GM21737 (cell line): Measurements from ENCODE around the gene FSTL5.

Experiments used
- ATAC-seq: cut with Tn5 transposase; IDR thresholded peaks from one replicate; pipeline ENCODE4 v1.9.1; 2021; ENCODE audit warnings: mild to moderate bottlenecking, moderate library complexity; ENCODE audit not compliant: unreplicated experiment

The FSTL5 gene

DNA sequence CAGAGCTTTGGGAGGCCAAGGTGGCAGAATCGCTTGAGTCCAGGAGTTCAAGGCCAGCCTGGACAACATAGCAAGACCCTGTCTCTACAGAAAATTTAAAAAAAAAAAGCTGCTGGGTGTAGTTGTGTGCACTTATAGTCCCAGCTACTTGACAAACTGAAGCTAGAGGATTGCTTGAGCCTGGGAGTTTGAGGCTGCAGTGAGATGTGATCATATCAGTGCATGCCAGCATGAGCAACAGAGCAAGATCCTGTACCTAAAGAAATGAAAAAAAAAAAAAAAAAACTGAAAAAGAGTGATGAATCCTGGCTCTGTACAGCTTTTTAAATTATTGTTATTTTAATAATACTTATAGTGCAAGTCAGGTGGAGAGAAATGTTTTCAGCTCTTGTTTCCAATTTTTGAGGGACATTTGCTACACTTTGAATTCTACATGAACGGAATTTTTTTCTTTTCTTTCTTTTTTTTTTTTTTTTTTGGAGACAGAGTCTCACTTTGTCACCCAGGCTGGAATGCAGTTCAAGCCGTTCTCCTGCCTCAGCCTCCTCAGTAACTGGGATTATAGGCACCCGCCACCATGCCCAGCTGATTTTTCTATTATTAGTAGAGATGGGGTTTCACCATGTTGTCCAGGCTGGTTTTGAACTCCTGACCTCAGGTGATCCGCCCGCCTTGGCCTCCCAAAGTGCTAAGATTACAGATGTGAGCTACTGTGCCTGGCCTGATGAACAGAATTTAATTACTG lies 215.6 kb downstream of the FSTL5 start:
- no peak for ATAC-seq

DNA sequence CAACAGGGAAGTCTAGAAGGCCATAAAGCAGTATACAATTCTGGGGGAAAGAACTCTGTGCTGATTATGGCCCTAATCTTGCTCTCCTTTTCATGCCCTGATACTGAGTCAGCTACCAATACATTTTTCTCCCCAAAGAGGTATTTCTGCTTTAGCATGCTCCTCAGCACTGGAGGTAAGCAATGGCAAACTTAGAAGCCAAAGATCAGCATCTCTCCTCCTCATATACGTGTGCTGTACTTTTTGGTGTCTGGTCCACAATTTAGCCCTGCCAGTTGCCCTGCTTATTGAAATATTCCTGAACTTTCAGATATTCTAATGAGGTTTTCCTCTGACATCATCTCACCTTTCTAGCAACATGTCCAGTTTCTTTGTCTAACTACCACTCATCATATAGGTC lies 226.2 kb downstream of the FSTL5 start:
- no peak for ATAC-seq

DNA sequence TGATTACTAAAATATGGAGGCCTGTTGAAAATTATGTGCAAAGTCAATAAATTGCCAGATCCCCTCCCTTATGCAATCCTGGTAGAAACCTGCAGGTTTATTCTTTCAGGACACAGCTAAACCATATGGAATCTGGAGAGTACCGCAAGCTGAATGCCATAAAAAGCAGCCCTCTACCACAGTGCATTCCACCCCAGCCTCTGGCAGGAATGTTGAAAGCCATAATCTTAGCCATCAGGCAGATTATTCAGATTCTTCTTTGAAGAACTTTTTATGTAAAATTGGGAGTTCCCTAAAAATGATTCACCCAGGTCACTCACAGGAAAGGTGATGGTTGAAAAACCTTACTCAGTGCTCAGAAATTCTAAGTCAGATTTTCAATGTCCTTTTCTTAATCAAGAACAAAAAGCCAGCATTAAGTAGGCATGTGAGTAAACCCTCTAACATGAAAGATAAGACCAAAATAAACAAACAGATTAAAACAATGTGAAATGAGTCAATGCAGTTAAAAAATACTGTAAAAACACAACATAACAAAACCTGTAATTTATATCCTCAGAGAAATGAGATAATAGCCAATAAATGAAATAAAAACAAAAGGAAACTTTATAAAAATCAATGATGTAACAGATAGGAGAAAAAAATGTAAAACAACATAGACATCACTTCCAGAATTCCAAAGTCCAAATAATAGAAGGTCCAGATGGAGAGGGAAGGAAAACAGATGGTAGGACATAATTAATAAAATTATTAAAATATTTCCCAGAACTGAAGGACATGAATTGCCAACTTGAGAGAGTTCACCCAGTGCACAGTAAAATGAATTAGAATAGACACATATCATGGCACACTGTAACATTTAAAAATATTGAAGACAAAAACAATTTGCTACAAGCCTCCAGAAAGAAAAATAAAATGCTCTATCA lies 226.9 kb downstream of the FSTL5 start:
- no peak for ATAC-seq

DNA sequence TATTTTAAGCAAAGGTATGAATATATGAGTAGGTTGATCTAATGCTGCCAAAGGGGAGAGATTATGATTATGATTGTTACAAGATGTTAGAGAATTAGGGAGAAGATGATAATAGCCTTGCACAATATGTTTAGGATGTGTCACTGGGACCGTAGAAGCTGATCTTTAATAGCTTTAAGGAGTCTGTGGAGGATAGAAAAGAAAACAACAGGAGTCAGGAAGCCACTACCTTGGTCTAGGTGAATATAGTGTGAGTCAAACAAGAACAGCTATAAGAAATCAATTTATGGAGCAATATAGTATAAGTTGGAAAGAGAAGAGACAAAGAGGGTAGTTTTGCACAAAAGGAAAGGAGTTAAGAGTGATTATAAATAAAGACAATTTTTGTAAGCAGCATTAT lies 232.7 kb downstream of the FSTL5 start:
- ATAC-seq: no peak

DNA sequence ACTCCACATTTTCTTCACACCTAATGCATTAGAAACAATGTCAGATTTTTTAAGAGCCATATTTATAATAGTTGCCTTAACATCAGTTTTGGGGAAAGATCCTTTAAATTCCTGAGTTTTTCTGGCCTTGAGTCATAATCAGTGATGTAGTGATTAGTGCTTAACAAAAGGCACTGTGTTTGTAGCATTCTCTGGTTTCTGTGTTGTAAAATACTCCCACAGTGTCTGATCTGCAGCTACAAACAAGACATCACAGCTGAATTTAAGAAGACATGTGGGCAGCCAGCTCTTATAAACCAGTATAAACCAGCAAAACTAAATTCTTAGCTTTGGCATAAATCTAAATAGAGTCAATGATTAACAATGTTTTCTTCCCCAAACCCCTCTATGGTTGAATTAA lies 233.8 kb downstream of the FSTL5 start:
- ATAC-seq: no peak

DNA sequence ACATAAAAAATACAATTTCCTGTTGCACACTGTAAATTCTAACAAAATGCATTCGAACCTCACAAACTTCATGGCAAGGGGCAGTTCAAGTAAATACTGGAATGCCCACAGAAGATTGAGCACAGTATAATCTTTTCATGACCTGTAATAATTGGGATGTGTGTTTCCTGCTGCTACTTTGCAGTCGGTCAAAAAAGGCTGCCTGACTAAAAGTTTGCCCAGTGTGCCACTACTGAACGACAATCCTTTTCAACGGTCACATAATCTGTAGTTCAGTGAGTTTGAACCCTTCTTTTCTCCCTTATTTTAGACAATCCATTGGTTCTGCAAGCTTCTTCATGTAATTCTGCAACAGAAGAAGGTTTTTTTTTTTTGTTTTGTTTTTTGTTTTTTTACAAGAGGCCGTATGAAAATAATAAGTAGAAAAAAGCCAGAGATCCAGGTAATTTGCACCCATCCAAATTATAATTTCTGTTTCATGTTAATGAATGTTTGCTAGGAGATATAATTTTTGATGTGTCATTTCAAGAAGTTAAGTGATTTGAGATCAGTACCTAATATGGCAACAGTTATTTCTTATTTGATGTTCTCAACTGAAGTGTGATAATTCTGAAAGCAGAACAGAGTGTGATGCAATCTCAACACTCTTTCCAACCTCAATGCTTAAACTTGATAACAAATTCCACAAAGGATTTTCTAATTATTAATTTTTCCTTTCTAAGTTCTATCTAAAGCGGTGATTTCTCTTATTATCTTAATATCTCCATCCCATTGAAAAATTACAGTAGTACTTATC lies 237.6 kb downstream of the FSTL5 start:
- no peak for ATAC-seq

DNA sequence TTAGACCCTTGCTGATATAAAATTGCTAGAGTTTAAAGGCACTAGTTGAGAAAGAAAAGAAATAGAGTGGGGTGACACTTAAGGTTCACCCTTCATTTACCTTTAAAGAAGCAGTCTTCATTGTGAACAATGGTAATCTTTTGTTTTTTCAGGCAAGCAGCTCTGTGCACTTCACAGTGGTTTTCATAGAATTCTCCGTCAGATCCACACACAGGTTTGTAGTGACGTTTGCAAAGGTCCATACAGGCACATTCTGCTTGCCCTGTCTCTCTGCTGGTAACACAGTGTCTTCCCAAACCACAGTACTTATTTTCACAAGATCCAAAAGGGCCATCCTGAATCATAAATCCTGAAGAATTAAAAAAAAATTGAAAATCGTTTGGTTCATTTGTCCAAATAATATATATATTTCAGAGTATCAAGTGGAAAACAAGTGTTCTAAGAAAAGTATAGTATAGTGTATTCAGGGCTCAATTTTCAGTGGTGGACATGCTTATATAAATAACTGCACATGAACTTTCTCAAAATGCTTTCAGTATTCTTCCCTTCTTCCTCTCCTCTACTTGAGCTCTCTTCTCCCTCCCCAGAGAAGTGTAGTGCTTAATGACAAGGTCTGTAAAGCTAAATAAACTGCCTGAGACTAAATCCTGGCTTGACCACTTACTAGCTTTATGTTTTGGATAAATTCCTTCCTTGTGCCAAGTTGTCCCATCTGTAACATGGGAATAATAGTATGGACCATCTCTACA lies 243.3 kb downstream of the FSTL5 start:
- ATAC-seq: no peak

DNA sequence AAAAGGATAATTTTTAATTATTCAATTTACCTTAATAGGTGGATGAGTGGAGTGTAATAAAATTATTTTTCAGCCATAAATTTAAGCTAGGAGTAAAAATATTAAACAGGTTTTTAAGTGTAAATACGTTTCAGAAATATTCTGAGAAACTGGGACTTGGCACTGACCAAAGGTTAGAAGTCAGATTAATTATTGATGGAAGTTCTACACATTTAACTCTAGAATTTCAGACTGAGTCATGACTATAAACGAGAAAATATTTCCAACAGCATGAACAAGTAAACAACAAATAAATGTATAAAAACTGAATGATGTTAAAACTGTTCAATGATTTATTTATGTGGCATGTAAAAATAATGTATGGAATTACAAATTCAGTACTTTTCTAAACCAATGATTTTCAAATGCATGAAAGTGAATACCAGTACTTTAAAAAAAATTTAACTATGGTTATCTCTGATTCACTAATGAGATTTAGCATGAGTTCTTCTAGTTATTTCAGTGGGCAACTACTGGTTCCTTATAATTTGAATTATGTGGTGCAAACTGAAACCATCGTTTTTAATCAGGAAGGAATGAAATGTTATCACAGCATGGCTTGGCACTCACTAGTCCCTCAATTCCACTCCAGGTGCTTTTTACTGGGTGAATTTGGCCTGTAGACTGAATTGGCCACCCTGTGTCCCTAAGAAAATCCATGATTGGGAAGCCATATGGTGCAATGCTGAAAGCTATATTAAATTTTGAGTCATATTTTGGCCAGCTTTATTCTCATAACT lies 244.2 kb downstream of the FSTL5 start:
- ATAC-seq: no peak

DNA sequence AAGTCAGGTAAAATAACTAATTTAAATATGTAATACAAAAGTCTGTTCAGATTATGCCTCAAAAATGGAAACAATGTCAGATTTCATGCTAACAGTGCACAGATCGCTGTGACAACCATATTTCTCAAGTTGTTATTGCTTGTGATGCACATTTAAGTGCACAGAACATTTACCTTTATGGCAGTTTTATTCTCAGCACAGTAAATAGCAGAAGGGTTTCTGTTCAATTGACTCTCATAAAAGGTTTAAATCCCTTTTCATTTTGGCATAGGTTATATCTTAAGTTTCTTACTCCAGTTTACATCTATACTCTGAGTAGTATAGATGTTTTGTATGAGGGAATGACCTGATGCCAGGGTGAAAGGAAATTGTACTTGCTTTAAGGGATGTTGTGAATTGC lies 247.8 kb downstream of the FSTL5 start:
- ATAC-seq: no peak

DNA sequence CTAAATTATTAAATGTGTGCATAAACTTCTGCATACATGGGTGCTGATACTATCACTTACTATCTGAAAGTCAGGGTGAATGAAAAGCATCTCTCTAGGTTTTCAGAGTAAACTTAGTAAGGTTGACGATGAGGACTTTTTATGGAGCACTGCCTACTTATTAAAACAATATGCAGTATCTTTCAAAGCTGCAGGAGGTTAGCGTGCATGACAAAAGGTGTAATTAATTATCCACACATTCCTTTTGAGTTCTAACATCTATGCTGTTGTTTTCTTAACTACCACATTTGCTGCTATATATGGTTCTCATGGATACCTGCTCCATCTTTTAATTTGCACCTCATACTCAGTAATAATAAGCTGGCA lies 256.2 kb downstream of the FSTL5 start:
- ATAC-seq: no peak

DNA sequence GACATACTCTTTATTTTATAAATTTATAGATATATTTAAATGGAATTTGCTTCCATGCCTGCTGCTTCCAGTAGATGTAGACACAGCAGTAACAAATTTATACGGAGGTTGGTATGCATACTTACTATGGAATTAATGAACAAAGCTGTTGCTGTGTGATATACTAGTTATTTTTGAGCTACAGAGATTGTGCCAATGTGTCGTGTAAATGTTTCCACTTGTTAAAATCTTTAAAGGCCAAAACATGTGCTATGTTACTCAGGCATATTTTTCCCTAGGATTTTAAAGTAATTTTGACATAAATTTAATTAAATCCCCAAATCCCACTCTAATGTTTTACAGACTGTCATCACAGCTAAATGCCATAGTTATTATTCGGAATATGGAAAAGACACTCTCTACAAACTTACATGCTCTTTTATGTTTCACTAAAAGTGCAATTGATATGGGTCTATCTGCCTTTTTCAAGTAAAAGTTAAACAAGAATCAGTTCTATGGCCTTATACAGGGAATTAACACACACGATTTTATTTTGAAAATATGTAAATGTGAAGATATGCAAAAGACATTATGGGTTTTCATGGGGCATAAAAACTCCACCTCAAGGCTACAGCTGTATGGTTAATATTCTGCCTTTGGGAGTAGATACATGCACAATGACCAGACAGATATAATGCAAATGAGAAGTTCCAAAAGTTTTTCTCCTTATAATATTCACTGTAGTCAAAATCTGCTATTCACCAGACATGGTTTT lies 256.8 kb downstream of the FSTL5 start:
- no peak for ATAC-seq

DNA sequence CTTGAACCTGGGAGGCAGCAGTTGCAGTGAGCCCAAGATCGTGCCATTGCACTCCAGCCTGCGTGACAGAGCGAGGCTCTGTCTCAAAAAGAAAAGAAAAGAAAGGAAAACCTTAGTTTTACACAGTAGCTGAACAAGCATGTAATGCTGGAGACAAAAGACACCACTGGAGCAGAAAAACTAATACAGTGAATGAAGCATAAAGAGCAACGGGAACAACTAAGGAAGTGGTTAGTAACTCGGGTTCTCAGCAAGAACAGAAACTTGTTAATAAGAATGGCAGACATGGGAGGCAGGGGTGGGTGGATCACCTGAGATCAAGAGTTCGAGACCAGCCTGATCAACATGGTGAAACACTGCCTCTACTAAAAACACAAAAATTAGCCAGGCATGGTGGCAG lies 263.7 kb downstream of the FSTL5 start:
- no peak for ATAC-seq

DNA sequence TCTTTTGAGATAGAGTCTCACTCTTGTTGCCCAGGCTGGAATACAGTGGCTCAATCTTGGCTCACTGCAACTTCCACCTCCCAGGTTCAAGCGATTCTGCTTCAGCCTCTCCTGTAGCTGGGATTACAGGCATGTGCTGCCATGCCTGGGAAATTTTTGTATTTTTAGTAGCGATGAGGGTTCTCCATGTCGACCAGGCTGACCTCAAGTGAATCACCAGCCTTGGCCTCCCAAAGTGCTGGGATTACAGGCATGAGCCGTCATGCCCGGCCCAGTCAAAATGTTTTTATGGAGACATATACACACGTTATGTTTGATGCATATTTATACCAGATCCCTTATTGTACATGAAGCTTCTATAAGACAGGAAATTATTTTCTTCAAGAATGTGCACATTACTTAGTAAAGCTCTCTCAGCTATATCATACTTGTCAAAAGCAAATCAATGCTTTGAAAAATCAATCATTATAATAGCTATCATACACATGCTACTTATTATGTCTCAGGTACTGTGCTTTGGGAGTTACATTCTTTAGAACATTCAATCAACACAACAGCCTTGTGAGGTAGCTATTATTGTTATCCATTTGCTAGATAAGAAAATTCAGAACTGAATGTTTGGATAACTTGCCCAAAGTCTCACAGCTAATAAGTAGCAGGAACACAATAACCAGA lies 269.2 kb downstream of the FSTL5 start:
- ATAC-seq: no peak

DNA sequence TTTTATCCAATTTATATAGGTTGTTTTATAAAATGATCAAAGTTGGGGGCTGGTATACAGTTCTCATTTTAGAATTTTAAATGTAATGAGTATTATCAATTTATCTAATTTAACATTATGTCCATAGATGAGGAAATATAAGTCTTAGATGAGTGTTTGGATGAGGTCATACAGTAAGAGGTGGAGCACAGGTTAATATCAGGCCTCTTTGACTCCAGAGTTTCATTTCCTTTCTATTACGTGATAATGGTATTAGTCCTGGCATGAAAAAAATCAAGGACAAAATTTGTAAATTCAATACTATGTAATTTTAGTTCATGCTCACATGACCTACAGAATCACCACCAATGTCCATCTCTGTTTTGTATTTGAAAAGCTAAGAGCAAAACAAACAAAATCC lies 269.8 kb downstream of the FSTL5 start:
- ATAC-seq: no peak

DNA sequence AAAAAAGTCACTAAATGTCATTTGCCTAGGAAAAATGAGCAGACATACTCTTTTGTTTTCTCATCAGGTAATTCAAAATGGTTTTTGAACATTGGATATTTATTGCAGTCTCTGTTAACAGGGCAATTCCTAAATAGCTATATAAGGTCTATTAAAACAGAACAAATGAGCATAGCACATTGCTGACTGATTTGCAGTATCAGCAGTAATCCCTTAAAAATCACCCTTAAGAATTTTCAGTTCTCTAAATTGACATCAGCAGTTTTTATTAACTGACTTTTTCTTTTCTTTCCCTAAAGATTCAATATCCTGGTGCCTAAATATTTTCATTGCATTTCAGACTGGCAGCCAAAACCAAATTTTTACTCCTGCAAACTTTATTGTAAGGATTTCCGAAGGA lies 270.2 kb downstream of the FSTL5 start:
- ATAC-seq: no peak

DNA sequence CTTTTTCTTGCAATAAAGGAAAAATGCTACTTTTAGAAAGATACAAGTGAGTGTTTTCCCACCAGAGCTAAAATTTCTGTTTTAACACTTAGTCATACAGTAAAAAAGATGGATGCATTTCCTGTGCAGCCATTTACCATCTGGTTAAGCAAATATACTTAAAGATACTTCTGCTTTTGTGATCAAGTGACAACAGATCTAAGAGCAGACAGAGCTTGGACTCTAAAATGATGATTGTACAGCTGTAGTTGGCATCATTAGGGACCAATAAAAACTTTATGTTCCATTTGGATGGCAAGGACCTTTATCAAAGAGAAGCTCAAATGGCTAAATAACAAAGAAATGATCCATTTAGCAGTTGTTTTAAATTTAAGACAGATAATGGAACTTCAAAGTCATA lies 270.8 kb downstream of the FSTL5 start:
- ATAC-seq: no peak

DNA sequence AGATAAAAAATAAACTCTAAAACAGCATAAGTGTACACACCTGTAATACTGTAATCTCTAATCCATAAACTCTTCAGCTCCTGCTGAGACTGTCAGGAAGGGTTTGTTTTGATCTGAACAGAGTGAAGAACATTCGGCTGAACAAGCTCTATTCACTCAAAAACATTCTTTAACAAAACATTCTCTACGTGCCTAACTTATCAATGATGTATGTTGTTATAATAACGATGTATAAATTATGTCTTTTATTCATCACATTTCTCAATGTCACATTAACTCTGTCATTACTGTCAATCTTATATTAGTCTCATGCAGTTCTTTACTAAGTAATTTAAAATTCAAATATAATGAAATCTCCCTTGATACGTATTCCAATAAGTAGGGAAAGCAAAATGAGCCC lies 280.6 kb downstream of the FSTL5 start:
- no peak for ATAC-seq

DNA sequence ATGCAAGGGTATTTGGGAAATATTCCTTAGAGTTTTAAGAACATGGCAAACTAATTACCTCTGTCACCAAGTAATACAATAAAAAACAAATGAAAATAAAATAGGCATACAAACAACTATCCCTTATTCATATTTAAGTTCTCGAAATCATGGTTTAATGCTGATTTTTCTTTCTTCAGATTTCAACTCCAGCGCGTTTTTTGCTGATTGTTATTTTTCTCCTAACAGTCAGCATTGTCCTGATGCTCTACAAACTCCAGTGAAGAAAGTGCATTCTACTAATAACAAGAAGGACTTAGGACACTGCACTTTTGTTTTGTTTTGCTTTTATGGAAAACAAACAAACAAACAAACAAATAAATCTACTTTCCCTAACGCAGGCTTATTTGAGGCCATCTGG lies 282.4 kb downstream of the FSTL5 start:
- no peak for ATAC-seq

DNA sequence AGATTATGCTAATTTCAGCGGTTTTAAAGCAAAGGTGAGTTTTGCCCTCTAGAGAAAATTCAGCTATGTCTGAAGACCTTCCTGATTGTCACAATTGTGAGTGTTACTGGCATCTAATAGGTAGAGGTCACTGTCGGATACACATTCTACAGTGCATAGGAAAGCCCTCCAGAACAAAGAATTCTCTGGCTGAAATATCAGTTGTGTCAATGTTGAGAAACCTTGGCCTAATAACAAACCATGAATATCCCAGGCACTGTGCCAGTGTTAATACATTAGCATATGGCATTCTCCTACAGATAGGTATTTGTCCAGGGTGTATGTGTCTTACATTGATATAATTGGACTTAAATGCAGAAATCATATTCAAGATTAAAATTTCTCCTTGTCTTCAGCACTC lies 294.3 kb downstream of the FSTL5 start:
- ATAC-seq: no peak
